ENCODE results near the gene OTC.

Gene OTC

GRCh38 chrX:38352362-38352761 lies at the start of gene OTC:
Gene OTC, plus strand, starts transcription at chrX:38352604. Its CDS starts 93 bp downstream, at chrX:38352697.
- no peak for DNase-seq (ENCODE audit: low read depth)

GRCh38 chrX:38304010-38304409 lies 48.4 kb upstream of the OTC start:
- DNase-seq (ENCODE audit: low read depth), result peak; percentile 9

- no peak for DNase-seq (ENCODE audit: low read depth)
Observed at GRCh38 chrX:38305971-38306370, 46.4 kb upstream of the OTC start.

- DNase-seq (ENCODE audit: low read depth), result no peak
Observed at GRCh38 chrX:38311743-38312142, 40.7 kb upstream of the OTC start.

GRCh38 chrX:38312436-38312835 lies 40.0 kb upstream of the OTC start:
- no peak for DNase-seq (ENCODE audit: low read depth)

- no peak for DNase-seq (ENCODE audit: low read depth)
Observed at GRCh38 chrX:38313190-38313589, 39.2 kb upstream of the OTC start.

- no peak for DNase-seq (ENCODE audit: low read depth)
Observed at GRCh38 chrX:38315186-38315585, 37.2 kb upstream of the OTC start.

GRCh38 chrX:38318196-38318595 lies 34.2 kb upstream of the OTC start:
- DNase-seq (ENCODE audit: low read depth), result peak; percentile 27

GRCh38 chrX:38318606-38319005 lies 33.8 kb upstream of the OTC start:
- no peak for DNase-seq (ENCODE audit: low read depth)

GRCh38 chrX:38320819-38321218 lies 31.6 kb upstream of the OTC start:
- DNase-seq (ENCODE audit: low read depth), result no peak

- DNase-seq (ENCODE audit: low read depth), result no peak
Observed at GRCh38 chrX:38326086-38326485, 26.3 kb upstream of the OTC start.

GRCh38 chrX:38327007-38327774 lies 25.2 kb upstream of the OTC start, which contains the start of gene RPGR:
Gene RPGR, minus strand, starts transcription at chrX:38327509. Its CDS starts 142 bp downstream, at chrX:38327367.
- peak; percentile 82 for DNase-seq (ENCODE audit: low read depth)

GRCh38 chrX:38327775-38328081 lies 24.7 kb upstream of the OTC start:
- no peak for DNase-seq (ENCODE audit: low read depth)

- no peak for DNase-seq (ENCODE audit: low read depth)
Observed at GRCh38 chrX:38332505-38332904, 19.9 kb upstream of the OTC start.

GRCh38 chrX:38335382-38335781 lies 17.0 kb upstream of the OTC start:
- DNase-seq (ENCODE audit: low read depth), result no peak

- no peak for DNase-seq (ENCODE audit: low read depth)
Observed at GRCh38 chrX:38336538-38337240, 15.7 kb upstream of the OTC start.

GRCh38 chrX:38341442-38341841 lies 11.0 kb upstream of the OTC start:
- no peak for DNase-seq (ENCODE audit: low read depth)

GRCh38 chrX:38342853-38343778 lies 9.3 kb upstream of the OTC start:
- DNase-seq (ENCODE audit: low read depth), result no peak

- no peak for DNase-seq (ENCODE audit: low read depth)
Observed at GRCh38 chrX:38346150-38346549, 6.3 kb upstream of the OTC start.

- no peak for DNase-seq (ENCODE audit: low read depth)
Observed at GRCh38 chrX:38347136-38347535, 5.3 kb upstream of the OTC start.

- no peak for DNase-seq (ENCODE audit: low read depth)
Observed at GRCh38 chrX:38351346-38351745, 1.1 kb upstream of the OTC start.

- no peak for DNase-seq (ENCODE audit: low read depth)
Observed at GRCh38 chrX:38356401-38356800, 4.0 kb downstream of the OTC start.

Measured in CMK (cell line).